ENCODE results near the gene CEP192.

CEP192 gene

DNA sequence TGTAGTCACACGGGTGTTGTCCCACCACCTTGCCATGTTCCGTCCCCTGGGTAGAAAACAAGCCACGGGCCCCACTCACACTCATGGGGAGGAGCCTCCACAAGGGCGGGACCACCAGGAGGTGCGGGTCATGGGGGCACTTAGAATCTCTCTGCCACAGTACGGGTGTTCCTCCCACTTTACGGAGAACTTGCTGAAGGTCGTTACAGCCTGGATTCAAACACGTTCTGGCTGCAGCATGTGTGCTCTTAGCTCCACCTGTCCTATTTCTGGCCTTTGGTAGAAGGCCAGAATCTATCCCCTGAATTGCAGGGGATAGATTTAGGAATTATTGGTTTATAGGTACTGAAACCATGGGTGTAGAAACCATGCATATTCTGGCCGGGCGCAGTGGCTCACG is 14.9 kb upstream of the CEP192 start:
- no peak for TF ChIP-seq CTCF (IDR thresholded peaks at IDR 0.05)

DNA sequence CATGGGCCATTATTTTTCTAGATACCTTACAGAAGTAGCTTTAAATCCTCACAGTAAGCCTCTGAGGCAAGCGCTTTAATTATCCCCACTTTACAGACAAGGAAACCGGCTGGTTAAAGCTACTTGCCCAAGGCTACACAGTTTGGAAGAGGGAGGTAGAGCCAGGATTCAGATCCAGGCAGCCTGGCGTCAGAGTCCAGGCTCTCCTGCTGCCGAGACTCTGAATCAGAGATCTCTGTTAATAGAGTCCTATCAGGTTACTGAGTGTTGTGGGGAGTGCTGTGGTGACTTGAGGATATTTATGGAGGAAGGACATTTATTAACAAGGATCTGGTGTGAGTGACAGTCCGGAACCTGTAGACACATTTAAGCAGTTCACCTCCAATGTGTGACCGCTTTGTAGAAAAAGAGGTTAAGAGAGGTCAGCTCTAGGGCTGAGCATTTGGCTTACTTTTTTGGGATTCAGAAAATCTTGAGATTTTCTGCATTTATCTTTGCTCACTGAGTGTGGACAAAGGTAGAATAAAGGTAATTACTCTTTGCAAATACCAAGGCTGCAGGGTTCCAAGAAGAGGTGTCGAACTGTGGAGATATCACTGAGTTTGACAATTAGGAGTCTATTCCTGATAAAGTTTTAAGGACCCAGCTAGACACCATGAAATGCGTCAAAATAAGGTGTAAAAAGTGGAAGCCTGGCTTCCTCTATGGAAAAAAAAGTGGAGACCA is 1.6 kb upstream of the CEP192 start:
- no peak for TF ChIP-seq CTCF (IDR thresholded peaks at IDR 0.05)

DNA sequence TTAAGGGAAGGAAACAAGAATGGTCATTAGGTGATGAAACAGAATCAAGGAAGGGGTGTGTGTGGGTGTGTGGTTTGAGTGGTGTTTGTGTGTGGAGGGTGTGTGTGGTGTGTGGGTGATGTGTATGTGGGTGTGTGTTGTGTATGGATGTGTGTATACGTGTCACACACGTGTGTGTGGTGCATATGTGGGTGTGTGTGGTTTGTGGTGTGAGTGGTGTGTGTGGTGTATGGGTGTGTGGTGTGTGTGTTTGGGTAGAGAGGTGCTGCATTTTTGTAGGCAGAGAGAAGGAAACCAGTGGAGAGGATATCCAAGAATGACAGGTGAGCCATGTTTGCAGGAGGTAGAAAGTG is 1.1 kb upstream of the CEP192 start:
- no peak for TF ChIP-seq CTCF (IDR thresholded peaks at IDR 0.05)

DNA sequence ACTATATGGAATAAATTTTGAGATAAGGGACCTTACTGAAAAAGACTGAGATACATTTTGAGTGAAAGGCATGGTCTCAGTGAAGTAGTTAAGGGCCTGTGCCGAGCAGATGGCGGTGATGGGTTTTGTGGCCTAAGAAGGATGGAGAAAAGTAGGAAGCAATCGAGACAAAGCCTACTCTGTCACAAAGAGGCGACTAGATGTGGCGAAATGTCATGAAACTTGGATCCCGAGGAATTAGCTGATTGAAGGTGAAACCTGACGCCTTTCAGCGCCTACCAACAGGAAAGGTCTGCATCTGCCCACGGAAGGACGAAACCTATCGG is 558 bp upstream of the CEP192 start:
- TF ChIP-seq CTCF (IDR thresholded peaks at IDR 0.05) = no peak

GRCh38 chr18:12991821-12992179 is 638 bp downstream of the CEP192 start:
- TF ChIP-seq CTCF (IDR thresholded peaks at IDR 0.05) = no peak

GRCh38 chr18:12993439-12993838 is 2.3 kb downstream of the CEP192 start:
- TF ChIP-seq CTCF (IDR thresholded peaks at IDR 0.05) = no peak

GRCh38 chr18:12995424-12995823 is 4.3 kb downstream of the CEP192 start:
- TF ChIP-seq CTCF (IDR thresholded peaks at IDR 0.05) = no peak

DNA sequence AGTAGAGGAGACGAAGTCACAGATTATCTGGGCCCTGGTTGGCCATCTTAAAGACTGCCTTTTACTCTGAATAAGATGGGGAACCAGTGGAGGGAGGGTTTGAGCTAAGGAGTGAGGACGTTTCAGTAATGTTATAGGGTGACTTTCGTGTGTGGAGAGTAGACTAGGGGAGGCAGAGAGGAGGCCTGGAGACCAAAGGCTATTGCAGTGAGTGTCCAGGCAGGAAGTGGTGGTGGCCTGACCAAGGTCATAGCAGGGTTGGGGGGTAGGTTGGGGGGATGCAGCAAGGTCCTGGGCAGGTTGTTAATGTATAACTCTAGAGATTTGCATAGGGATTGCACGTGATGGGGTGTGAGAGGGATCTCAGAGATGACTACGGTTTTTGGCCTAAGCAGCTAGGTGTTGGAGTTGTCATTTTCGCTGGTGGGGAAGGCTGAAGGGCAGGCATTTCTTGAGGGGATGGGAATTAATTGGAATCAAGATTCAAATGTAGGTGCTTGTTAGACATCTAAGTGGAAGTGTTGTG is 4.9 kb downstream of the CEP192 start:
- TF ChIP-seq CTCF (IDR thresholded peaks at IDR 0.05) = no peak
